SU-DHL-6 (cell line): ENCODE measurements around the gene KAZN.

Source experiments
- EZH2phosphoT487 ChIP-seq: fragments of 200-600 bp; sonication (generic), shearing (Covaris generic); conservative IDR thresholded peaks from 2 replicates; pipeline ENCODE4 v1.6.1; 2018; ENCODE audit warnings: mild to moderate bottlenecking, antibody characterized with exemption, low read length, moderate library complexity, mixed read lengths
- TF ChIP-seq, protein P1 (sequence below): fragments of 200-600 bp; sonication (generic); IDR thresholded peaks from one replicate; pipeline ENCODE4 v1.5.1; 2017; ENCODE audit warnings: antibody characterized with exemption, mild to moderate bottlenecking, low read length, moderate library complexity; ENCODE audit not compliant: insufficient read depth, poor library complexity, severe bottlenecking

DNA sequence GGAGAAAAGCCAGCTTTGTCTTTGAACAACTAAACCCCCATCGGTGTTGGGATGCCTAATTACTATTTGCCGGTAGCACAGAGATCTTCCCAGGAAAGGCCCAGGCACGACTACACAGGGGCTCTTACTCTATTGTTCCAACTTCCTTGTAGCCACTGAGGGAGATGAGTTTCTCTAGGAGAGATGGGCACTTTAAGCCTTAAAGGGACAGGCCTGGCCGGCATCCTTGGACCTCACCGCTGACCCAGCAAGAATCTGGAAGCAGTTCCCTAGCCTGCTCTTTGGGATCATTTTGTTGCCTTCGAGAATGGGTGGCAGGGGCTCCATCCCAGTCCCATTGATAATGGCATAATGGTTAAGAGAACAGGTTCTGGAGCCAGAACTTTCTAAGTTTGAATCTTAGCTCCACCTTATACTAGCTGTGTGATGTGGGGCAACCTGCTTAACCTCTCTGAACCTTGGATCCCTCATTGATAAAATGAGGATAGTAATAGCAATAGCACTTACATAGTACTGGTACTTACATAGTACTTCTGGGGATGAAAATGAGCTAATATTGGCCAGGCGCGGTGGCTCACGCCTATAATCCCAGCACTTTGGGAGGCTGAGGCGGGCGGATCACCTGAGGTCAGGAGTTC is 316.0 kb downstream of the KAZN start:
- TF ChIP-seq, protein P1, sequence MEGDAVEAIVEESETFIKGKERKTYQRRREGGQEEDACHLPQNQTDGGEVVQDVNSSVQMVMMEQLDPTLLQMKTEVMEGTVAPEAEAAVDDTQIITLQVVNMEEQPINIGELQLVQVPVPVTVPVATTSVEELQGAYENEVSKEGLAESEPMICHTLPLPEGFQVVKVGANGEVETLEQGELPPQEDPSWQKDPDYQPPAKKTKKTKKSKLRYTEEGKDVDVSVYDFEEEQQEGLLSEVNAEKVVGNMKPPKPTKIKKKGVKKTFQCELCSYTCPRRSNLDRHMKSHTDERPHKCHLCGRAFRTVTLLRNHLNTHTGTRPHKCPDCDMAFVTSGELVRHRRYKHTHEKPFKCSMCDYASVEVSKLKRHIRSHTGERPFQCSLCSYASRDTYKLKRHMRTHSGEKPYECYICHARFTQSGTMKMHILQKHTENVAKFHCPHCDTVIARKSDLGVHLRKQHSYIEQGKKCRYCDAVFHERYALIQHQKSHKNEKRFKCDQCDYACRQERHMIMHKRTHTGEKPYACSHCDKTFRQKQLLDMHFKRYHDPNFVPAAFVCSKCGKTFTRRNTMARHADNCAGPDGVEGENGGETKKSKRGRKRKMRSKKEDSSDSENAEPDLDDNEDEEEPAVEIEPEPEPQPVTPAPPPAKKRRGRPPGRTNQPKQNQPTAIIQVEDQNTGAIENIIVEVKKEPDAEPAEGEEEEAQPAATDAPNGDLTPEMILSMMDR, result no peak
- TF ChIP-seq EZH2phosphoT487, result no peak
